Activated T-cell treated with anti-CD3 and anti-CD28 coated beads, Interleukin-2, amount 50 U/mL, for 24 hours (primary cell): ENCODE data around the gene MBD5.

Experiments used
- DNase-seq: peaks from one replicate; pipeline ENCODE4 v3.0.0-alpha.2; 2020
- H3K27ac Mint-ChIP-seq: 2 replicates; pipeline ENCODE4 v1.8.0; 2020; ENCODE audit warnings: mild to moderate bottlenecking, mixed read lengths
- H3K27me3 Mint-ChIP-seq: 2 replicates; pipeline ENCODE4 v1.8.0; 2020; ENCODE audit warnings: mixed read lengths
- H3K36me3 Mint-ChIP-seq: 2 replicates; pipeline ENCODE4 v1.8.0; 2020; ENCODE audit warnings: low read depth, mixed read lengths
- H3K4me1 Mint-ChIP-seq: 2 replicates; pipeline ENCODE4 v1.8.0; 2020; ENCODE audit warnings: low read depth, mixed read lengths
- H3K4me3 Mint-ChIP-seq: 2 replicates; pipeline ENCODE4 v1.8.0; 2020; ENCODE audit warnings: mild to moderate bottlenecking, moderate library complexity, mixed read lengths
- H3K9me3 Mint-ChIP-seq: 2 replicates; pipeline ENCODE4 v1.8.0; 2020; ENCODE audit warnings: mixed read lengths

Gene MBD5

GRCh38 chr2:148179724-148180123, 158.8 kb downstream of the MBD5 start:
- Mint-ChIP-seq H3K27me3 (no peaks in the 10 kb centered on the region), H3K27ac (no peak overlapping the region), H3K4me1 (no peaks in the 10 kb centered on the region), H3K4me3 (no peak overlapping the region), H3K9me3 (no peaks in the 10 kb centered on the region), H3K36me3 (peaks cover 39% of the 10 kb centered on the region)
- DNase-seq = no peak

- no peaks in the 10 kb centered on the region for H3K27me3 Mint-ChIP-seq
- peaks cover 51% of the 10 kb centered on the region for H3K36me3 Mint-ChIP-seq
- H3K4me3 Mint-ChIP-seq = no peak overlapping the region
- H3K27ac Mint-ChIP-seq = no peak overlapping the region
- H3K9me3 Mint-ChIP-seq = no peaks in the 10 kb centered on the region
- no peak for DNase-seq
- H3K4me1 Mint-ChIP-seq = no peaks in the 10 kb centered on the region
These were observed 164.1 kb downstream of the MBD5 start for GRCh38 chr2:148184976-148185375.

GRCh38 chr2:148194882-148195281, 174.0 kb downstream of the MBD5 start:
- H3K4me3 Mint-ChIP-seq = no peak overlapping the region
- no peaks in the 10 kb centered on the region for H3K27me3 Mint-ChIP-seq
- H3K4me1 Mint-ChIP-seq = peaks cover 3% of the 10 kb centered on the region
- H3K27ac Mint-ChIP-seq = no peak overlapping the region
- no peaks in the 10 kb centered on the region for H3K36me3 Mint-ChIP-seq
- H3K9me3 Mint-ChIP-seq = no peaks in the 10 kb centered on the region
- DNase-seq = no peak

DNA sequence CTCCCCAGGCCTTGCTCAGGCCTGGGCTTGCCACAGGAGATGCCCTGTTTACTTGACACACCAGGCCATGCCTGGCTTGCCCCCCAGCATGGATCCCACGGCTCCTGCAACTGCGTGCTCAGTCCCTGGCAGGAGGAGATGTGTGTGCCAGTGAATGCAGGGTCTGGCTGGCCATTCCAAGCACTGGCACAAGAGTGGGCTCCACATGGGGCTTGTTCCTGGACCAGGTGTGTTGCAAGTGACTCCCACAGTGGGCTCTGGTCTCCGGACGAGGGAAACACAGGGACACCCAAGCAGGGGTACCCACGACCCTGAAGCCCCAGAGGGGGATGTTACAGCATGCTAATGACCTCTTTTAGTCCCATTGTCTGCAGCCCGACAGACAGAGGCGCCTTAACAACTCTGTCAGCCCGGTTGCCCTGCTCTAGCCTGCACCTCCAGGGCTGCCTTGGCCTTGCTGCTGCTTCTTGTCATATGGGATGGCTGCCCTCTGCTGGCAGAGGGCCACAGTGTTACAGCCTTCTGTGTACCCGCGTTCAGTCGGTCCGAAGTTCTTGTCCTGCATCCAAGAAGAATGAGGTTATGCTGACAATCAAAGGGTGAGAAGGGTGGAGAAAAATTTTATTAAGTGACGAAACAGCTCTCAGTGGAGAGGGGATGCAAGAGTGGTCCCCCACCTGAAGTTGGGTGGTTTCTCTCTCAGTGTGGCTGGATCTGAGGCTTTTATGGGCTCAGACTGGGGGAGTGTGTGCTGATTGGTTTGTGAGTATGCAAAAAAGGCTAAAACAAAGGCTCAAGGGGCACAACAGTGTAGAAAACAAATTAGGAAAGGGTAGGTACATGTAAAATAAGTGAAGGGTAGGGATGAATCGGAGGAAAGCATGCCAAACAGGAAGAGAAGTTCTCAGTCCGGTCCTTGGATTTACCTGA, 180.4 kb downstream of the MBD5 start:
- Mint-ChIP-seq H3K4me3 (no peak overlapping the region), H3K9me3 (no peaks in the 10 kb centered on the region), H3K36me3 (peaks cover 2% of the 10 kb centered on the region), H3K27me3 (no peaks in the 10 kb centered on the region), H3K4me1 (peaks cover 3% of the 10 kb centered on the region), H3K27ac (no peak overlapping the region)
- peak; percentile 49 for DNase-seq

DNA sequence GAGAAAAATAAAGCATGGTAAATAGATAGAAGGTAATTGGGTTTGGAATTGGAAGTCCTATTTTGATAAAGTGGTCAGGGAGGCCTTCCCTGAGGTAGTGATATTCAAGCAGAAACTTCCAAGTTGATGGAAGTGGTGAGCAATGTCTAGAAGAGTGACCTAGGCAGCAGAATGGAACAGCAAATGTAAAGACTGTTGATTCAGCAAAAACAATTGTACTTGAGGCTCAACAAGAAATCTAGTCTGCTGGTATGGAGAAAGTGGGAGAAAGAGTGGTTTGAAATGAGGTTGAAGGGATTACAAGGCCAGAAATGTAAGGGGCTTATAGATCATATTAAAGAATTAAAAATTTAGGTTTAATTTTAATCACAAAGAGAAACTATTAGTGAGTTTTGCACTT, 181.3 kb downstream of the MBD5 start:
- peaks cover 5% of the 10 kb centered on the region for H3K36me3 Mint-ChIP-seq
- no peak overlapping the region for H3K4me3 Mint-ChIP-seq
- H3K27ac Mint-ChIP-seq = no peak overlapping the region
- H3K27me3 Mint-ChIP-seq = no peaks in the 10 kb centered on the region
- H3K4me1 Mint-ChIP-seq = no peaks in the 10 kb centered on the region
- H3K9me3 Mint-ChIP-seq = no peaks in the 10 kb centered on the region
- DNase-seq = no peak

GRCh38 chr2:148207111-148207510, 186.2 kb downstream of the MBD5 start:
- Mint-ChIP-seq H3K27me3 (no peaks in the 10 kb centered on the region), H3K36me3 (peaks cover 5% of the 10 kb centered on the region), H3K27ac (no peak overlapping the region), H3K4me1 (no peaks in the 10 kb centered on the region), H3K9me3 (no peaks in the 10 kb centered on the region), H3K4me3 (no peak overlapping the region)
- DNase-seq = no peak

GRCh38 chr2:148209603-148210002, 188.7 kb downstream of the MBD5 start:
- Mint-ChIP-seq H3K4me1 (no peaks in the 10 kb centered on the region), H3K4me3 (no peak overlapping the region), H3K27ac (no peak overlapping the region), H3K27me3 (no peaks in the 10 kb centered on the region), H3K9me3 (no peaks in the 10 kb centered on the region), H3K36me3 (peaks cover 5% of the 10 kb centered on the region)
- no peak for DNase-seq

GRCh38 chr2:148218326-148219075, 197.6 kb downstream of the MBD5 start:
- Mint-ChIP-seq H3K27me3 (no peaks in the 10 kb centered on the region), H3K4me1 (no peaks in the 10 kb centered on the region), H3K9me3 (peaks cover 21% of the 10 kb centered on the region), H3K4me3 (no peak overlapping the region), H3K36me3 (peaks cover 24% of the 10 kb centered on the region), H3K27ac (no peak overlapping the region)
- DNase-seq = no peak

DNA sequence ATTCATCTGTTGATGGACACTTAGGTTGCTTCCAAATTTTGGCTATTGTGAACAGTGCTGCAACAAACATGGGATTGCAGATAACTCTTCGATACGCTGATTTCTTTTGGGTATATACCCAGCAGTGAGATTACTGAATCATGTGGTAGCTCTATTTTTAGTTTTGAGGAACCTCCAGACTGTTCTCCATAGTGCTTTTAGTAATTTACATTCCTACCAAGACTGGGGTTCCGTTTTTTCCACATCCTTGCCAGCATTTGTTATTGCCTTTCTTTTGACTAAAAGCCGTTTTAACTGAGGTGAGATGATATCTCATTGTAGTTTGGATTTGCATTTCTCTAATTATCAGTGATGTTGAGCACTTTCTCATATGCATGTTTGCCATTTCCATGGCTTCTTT, 200.3 kb downstream of the MBD5 start:
- Mint-ChIP-seq H3K27ac (no peak overlapping the region), H3K36me3 (peaks cover 37% of the 10 kb centered on the region), H3K9me3 (peaks cover 33% of the 10 kb centered on the region), H3K4me1 (peaks cover 5% of the 10 kb centered on the region), H3K4me3 (no peak overlapping the region), H3K27me3 (no peaks in the 10 kb centered on the region)
- DNase-seq = no peak

- Mint-ChIP-seq H3K36me3 (peaks cover 37% of the 10 kb centered on the region), H3K9me3 (peaks cover 33% of the 10 kb centered on the region), H3K27me3 (no peaks in the 10 kb centered on the region), H3K4me3 (no peak overlapping the region), H3K4me1 (peaks cover 5% of the 10 kb centered on the region), H3K27ac (no peak overlapping the region)
- no peak for DNase-seq
These were observed 201.0 kb downstream of the MBD5 start for GRCh38 chr2:148221926-148222325.

DNA sequence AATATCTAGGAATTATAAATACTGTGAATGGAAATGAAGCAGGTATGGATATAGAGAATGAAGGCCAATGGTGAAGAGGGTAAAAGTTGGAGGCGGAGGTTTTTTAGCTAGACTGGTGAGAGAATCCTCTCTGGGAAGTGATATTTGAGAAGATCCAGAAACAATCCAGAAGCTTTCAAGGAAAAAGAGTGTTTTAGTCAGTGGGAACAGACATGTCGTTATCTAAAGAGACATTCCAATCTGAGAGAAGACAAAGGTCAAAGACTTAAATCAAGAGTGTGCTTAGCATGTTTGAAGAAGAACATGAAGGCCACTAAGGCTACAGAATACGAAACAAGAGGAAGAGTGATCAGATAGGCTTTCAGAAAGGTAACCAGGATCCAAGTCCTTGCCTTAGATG, 211.0 kb downstream of the MBD5 start:
- Mint-ChIP-seq H3K36me3 (peaks cover 66% of the 10 kb centered on the region), H3K9me3 (peaks cover 19% of the 10 kb centered on the region), H3K4me1 (no peaks in the 10 kb centered on the region), H3K4me3 (no peak overlapping the region), H3K27me3 (no peaks in the 10 kb centered on the region), H3K27ac (no peak overlapping the region)
- no peak for DNase-seq

DNA sequence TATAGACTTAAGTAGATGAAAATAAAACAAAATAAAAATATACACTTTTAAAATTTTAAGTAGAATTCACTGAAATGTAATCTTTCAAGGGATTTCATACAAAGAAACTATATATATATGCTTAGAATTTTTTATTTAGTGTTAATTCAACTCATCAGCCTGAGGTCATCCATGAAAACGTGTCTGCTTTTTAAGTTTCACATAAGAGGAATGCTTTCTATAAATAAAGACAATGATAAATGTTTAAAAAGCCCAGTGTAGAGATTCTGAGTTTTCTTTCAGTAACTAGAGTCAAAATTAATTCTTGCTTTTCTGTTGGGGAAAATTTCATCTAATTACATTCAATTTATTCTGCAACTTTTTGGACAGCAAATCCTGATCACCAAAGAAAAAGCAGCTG, 213.3 kb downstream of the MBD5 start:
- Mint-ChIP-seq H3K4me1 (no peaks in the 10 kb centered on the region), H3K9me3 (peaks cover 26% of the 10 kb centered on the region), H3K36me3 (peaks cover 69% of the 10 kb centered on the region), H3K27me3 (no peaks in the 10 kb centered on the region), H3K4me3 (no peak overlapping the region), H3K27ac (no peak overlapping the region)
- no peak for DNase-seq

DNA sequence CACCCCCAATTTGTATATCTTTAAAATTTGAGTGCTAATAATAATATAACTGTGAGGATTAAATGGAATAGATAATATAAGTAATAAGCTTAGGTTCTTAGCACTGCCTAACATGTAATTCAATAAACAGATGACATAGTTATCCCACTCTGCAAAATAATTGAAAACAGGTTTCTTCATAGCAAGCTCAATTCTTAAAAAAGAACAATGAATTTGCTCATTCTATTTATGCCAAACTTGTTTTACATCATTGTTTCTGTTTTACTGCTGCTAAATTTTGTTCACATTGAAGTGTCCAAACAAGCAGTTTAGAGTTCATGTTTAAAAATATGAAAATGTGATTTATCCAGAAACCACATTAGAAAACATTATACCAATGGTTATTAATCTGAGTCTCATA, 217.0 kb downstream of the MBD5 start:
- H3K27me3 Mint-ChIP-seq = no peaks in the 10 kb centered on the region
- DNase-seq = no peak
- peaks cover 35% of the 10 kb centered on the region for H3K9me3 Mint-ChIP-seq
- H3K36me3 Mint-ChIP-seq = peaks cover 74% of the 10 kb centered on the region
- no peak overlapping the region for H3K4me3 Mint-ChIP-seq
- no peaks in the 10 kb centered on the region for H3K4me1 Mint-ChIP-seq
- no peak overlapping the region for H3K27ac Mint-ChIP-seq

DNA sequence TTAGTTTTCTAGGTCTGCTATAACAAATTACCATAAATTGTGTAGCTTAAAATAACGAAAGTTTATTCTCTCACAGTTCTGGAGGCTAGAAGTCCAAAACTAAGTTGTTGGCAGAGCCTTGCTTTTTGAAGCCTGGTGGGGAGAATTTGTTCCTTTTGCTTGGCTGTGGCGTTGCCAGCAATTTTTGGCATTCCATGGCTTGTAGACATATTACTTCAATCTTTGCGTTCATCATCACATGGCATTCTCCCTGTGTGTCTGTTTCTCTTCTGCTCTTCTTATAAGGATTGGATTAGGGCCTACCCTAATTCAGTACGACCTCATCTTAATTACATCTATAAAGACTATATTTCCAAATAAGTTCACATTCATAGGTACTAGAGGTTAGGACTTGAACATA, 217.7 kb downstream of the MBD5 start:
- peaks cover 35% of the 10 kb centered on the region for H3K9me3 Mint-ChIP-seq
- H3K4me3 Mint-ChIP-seq = no peak overlapping the region
- H3K27ac Mint-ChIP-seq = no peak overlapping the region
- H3K36me3 Mint-ChIP-seq = peaks cover 71% of the 10 kb centered on the region
- H3K4me1 Mint-ChIP-seq = no peaks in the 10 kb centered on the region
- DNase-seq = no peak
- no peaks in the 10 kb centered on the region for H3K27me3 Mint-ChIP-seq

DNA sequence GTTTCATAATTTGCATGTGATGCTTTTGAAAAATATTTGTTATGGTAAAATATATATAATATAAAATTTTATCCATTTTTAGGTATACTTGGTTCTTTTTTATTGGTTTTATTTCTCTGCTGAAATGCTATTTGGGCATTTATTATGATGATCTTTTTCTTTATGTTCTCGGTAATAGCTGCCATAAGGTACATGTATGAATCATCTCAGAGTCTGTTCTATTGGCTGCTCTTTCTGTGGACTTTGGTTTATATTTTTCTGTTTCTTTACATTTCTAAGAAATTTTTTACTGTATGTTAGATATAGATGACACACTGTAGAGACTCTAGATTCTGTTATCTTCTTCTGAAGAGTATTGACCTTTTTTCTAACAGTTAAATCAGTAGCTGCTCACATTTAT, 219.9 kb downstream of the MBD5 start:
- H3K4me3 Mint-ChIP-seq = no peak overlapping the region
- DNase-seq = no peak
- H3K27ac Mint-ChIP-seq = no peak overlapping the region
- peaks cover 2% of the 10 kb centered on the region for H3K4me1 Mint-ChIP-seq
- H3K36me3 Mint-ChIP-seq = peaks cover 57% of the 10 kb centered on the region
- H3K9me3 Mint-ChIP-seq = peaks cover 35% of the 10 kb centered on the region
- H3K27me3 Mint-ChIP-seq = no peaks in the 10 kb centered on the region
